ENCODE results near the gene DHX40.

- TF ChIP-seq POLR2A (IDR thresholded peaks at IDR 0.05) (no peak), CTCF (IDR thresholded peaks at IDR 0.05) (no peak), EP300 (IDR thresholded peaks at IDR 0.05) (no peak)
These were observed 34.8 kb downstream of the DHX40 start for GRCh38 chr17:59600169-59600568.
